Measurements from ENCODE around the gene PPP1R27.

DNA sequence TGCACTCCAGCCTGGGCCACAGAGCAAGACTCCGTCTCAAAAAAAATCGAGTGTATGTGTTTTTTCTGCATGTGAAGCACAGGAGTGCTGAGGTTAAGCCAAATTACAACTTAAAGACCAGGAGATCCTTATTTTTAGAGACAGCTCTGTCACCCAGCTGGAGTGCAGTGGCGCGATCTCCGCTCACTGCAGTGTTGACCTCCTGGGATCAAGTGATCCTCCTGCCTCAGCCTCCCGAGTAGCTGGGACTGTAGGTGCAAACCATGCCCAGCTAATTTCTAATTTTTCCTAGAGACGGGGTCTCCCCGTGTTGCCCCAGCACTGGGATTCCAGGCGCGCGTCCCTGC, 7.5 kb upstream of the PPP1R27 start:
- TF ChIP-seq, protein P1, sequence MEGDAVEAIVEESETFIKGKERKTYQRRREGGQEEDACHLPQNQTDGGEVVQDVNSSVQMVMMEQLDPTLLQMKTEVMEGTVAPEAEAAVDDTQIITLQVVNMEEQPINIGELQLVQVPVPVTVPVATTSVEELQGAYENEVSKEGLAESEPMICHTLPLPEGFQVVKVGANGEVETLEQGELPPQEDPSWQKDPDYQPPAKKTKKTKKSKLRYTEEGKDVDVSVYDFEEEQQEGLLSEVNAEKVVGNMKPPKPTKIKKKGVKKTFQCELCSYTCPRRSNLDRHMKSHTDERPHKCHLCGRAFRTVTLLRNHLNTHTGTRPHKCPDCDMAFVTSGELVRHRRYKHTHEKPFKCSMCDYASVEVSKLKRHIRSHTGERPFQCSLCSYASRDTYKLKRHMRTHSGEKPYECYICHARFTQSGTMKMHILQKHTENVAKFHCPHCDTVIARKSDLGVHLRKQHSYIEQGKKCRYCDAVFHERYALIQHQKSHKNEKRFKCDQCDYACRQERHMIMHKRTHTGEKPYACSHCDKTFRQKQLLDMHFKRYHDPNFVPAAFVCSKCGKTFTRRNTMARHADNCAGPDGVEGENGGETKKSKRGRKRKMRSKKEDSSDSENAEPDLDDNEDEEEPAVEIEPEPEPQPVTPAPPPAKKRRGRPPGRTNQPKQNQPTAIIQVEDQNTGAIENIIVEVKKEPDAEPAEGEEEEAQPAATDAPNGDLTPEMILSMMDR (IDR thresholded peaks at IDR 0.05; ENCODE audit: low read depth, low read length), result no peak
- TF ChIP-seq POLR2A (IDR thresholded peaks at IDR 0.05; ENCODE audit: extremely low read depth, insufficient read length) (no peak), MYC (IDR thresholded peaks at IDR 0.05; ENCODE audit: low read depth, low read length) (no peak)
- TF ChIP-seq, protein P2, sequence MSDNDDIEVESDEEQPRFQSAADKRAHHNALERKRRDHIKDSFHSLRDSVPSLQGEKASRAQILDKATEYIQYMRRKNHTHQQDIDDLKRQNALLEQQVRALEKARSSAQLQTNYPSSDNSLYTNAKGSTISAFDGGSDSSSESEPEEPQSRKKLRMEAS (IDR thresholded peaks at IDR 0.05; ENCODE audit: low read depth, low read length), result no peak
